GM21360 (cell line): ENCODE results near the gene SPRR2G.
"Not testable (repeated sequence)": the region's sequence is repeated elsewhere in the genome, so short reads cannot be mapped to it uniquely, and the experiment has no call there.

Source experiments
- ATAC-seq: cut with Tn5 transposase; IDR thresholded peaks from one replicate; pipeline ENCODE4 v1.9.1; 2021; ENCODE audit warnings: mild to moderate bottlenecking, moderate library complexity; ENCODE audit not compliant: unreplicated experiment

The SPRR2G gene

DNA sequence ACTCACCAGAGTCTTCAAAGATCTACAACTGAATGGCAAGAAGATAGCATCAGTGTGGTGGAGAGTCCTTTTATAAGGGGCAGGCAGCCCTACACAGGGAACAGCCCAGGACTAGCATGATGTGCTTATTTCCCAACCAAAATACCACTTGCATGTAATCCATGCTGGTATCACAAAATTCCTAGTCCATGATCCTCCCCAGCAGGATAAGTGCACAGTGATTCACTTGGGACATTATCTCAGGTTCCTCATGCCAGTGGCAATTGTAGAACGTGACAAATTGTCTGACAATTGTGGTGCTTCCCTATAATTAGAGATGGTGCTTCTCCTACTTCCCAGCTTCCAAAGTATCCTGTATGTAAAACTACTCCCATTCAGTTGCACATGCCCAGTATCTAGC, at the start of gene SPRR2G:
Gene SPRR2G (minus strand): TSS at position 45 of the 400 bp plus-strand sequence. CDS start 780 bp downstream, outside the sequence.
- ATAC-seq: no peak

DNA sequence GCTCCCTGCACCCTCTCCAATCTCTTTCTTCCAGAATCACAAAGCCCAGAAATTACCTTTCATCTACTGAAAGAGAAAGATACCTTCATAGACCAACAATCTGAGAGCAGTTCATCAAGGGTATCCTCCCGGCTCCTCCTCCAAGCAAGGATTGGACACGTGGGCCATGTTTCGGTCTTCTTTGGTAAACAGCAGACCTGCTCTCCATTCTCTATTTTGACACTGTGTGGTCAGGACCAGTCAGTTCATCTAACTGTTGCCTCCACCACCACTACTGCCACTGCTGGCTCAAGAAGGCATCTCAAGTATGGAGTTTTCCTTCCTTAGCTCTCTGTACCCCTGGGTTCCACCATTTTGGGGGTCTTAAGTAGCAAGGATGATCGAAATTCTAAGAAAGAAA, 44.5 kb upstream of the SPRR2G start:
- no peak for ATAC-seq

DNA sequence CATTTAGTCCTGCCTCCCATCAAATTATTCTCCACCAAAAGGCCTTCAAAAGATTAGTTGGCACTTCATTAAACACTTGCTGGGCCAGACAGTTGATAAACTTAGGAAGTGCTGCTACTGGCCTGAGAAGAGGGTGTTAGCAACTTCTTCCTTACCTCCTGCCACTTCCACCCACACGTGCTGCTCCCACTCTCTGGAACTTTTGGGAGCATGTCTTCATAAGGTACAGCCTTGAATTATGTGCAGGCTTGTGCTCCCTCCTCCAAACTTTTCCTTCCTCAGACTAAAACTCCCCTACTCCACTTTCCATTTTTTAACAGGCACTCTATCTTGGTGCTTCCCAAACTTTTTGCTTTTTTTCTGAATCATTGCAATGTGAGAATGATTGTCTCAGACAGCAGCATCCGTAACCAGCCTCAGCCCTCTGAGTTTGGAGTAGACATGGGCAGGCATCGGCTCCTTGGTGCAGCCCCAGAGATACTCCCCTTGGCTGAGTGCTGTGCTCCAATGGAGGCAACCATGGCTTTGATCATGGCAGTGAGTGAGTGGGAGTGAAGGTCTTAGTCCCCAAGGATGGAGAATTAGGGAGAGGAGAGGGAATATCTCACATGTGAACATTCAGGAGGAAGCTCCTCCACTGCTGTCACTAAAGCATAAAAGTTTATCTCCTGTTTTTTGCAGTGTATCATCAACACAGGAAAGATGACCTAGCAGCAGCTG, 43.8 kb upstream of the SPRR2G start:
- no peak for ATAC-seq

GRCh38 chr1:153192697-153193096, 42.0 kb upstream of the SPRR2G start:
- ATAC-seq: no peak

- ATAC-seq: no peak
Measured at GRCh38 chr1:153190373-153190772, 39.7 kb upstream of the SPRR2G start.

DNA sequence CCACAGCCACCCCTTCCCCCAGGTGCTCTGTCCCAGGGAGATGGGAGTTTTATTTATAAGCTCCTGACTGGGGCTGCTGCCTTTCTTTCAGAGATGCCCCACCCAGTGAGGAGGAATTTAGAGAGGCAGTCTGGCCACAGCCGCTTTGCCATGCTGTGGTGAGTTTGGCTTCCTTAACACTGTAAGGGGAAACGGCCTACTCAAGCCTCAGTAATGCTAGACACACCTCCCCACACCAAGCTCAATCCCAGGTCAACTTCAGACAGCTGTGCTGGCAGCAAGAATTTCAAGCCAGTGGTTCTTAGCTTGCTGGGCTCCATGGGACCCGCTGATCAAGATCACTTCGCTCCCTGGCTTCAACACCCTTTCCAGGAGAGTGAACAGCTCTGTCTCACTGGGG, 37.6 kb upstream of the SPRR2G start:
- ATAC-seq: not testable (repeated sequence)

DNA sequence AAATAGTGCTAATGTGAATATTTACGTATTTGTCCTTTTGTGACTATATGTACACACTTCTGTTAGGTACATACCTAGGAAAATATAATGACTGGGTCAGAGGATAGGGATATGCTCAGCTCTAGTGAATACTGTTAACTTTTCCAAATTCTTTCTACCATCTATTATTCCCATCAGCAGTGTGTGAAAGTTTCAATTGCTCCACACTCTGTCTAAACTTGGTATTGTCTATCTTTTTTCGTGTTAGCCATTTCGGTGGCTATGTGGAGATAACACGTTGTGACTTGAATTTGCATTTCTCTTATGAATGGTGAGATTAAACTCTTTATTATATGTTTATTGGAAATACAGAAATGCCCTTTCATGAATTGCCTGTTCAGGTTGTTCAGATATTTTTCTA, 29.9 kb upstream of the SPRR2G start:
- no peak for ATAC-seq

GRCh38 chr1:153178922-153179321, 28.2 kb upstream of the SPRR2G start:
- ATAC-seq: no peak

DNA sequence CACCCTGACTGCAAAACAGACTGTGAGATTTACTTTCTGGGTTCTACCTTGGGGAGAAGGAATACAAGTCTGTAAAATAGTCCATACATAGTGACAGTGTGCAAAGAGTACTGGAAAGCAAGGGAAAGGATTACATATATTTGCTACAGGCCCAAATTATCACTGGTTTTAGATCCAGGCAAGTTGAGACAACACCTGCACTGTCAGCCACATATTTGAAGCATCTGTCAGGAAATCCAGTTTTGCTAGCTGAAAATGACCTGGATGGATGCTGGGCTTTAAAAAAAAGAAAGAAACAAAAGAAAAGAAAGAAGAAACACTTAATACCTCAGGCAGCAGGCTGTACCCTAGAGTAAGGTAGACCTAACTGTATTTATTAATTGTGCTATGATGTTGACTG, 23.9 kb upstream of the SPRR2G start:
- ATAC-seq: no peak

DNA sequence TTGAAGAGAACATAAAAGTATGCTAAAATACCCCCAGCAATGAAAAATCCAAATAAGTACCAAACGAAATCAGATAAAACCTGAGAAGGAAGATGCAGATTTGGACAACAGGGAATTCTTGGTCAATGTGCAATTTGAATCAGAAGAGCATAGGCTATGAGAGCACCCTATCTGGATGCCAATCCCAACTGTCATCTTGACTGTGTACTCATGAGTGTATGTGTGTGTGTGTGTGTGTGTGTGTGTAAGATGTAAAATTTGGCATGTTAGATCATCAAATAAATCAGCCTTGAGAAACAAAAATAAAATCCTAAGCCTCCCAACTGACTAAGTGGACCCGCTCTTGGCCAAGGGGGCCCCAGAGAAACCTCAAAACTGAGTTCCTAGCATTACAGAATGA, 18.0 kb upstream of the SPRR2G start:
- no peak for ATAC-seq

DNA sequence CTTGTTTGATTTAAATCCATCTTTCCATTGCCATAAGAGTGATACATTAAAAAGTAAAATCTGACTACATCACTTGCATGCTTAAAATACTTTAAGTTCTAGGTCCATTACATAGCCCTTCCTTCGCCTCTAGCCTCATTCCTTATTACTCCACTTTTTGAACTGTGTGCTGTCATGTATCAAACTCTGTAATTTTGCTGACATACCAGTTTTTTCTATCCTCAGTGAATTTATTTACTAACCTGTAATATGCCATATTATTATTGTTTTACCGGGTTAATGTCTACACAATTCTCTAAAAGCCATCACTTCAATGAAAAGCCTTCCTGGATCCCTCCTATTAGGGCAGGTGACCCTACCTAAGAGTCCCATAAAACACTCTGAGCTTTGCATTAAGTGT, 4.9 kb upstream of the SPRR2G start:
- no peak for ATAC-seq

DNA sequence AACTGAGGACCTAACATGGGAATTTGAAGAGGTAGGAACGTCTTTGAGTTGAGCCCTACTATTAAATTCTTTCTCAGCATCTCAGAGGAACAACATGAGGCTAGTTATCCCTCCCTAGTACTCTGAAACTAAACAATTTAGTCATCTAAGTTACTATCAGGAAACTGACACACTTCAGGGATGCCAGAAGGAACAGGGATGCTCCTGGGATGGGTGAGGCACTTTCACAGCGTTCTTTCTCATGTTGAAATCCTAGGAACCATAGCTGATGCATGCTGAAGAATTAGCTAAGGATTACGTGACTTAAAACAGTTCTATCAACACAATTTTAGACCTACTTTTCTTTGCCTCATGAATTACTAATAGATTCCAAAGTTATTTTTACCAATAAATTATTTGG, 1.8 kb upstream of the SPRR2G start:
- no peak for ATAC-seq

GRCh38 chr1:153141377-153141776, 9.3 kb downstream of the SPRR2G start:
- ATAC-seq: no peak

GRCh38 chr1:153140484-153140883, 10.2 kb downstream of the SPRR2G start:
- ATAC-seq: no peak

GRCh38 chr1:153133743-153134142, 16.9 kb downstream of the SPRR2G start:
- no peak for ATAC-seq

DNA sequence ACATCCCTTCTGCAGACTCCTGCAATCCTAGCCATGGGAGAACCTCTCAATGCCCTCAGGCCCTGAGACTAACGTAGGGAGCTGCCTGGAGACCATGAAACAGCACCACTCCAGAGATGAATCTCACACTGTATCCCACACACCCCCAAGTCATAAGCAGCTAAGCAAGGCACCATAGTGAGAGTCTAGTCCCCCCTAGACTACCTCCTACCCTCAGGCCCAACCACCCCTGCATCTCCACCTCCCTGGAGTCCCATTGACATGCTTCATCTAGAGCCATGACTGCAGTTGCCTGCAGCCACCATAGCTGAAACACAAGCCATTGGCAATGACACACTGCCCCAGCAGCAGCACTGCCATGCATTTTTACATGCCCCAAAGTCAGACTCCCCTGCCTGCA, 17.4 kb downstream of the SPRR2G start:
- no peak for ATAC-seq

DNA sequence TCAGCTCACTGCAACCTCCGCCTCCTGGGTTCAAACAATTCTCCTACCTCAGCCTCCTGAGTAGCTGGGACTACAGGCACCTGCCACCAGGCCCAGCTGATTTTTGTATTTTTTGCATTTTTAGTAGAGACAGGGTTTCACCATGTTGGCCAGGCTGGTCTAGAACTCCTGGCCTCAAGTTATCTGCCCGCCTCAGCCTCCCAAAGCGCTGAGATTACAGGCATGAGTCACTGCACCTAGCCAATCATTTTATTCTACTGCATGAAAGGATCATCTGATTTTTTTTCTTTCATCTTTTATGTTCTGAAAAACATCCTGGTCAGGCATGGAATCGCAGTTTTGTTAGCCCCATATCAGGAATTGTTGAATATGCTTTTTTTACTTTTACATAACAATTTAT, 22.0 kb downstream of the SPRR2G start:
- ATAC-seq: not testable (repeated sequence)

GRCh38 chr1:153127296-153127695, 23.4 kb downstream of the SPRR2G start:
- no peak for ATAC-seq

DNA sequence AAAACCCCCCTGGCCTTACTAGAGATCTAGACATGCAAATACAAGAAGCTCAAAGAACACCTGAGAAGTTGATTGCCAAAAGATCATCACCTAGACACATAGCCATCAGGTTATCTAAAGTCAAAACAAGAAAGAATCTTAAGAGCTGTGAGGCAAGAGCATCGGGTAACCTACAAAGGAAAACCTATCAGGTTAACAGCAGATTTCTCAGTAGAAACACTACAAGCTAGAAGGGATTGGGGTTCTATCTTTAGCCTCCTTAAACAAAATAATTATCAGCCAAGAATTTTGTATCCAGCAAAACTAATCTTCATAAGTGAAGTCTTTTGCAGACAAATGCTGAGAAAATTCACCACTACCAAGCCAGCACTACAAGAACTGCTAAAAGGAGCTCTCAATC, 25.2 kb downstream of the SPRR2G start:
- ATAC-seq: no peak

GRCh38 chr1:153123793-153124192, 26.9 kb downstream of the SPRR2G start:
- not testable (repeated sequence) for ATAC-seq

DNA sequence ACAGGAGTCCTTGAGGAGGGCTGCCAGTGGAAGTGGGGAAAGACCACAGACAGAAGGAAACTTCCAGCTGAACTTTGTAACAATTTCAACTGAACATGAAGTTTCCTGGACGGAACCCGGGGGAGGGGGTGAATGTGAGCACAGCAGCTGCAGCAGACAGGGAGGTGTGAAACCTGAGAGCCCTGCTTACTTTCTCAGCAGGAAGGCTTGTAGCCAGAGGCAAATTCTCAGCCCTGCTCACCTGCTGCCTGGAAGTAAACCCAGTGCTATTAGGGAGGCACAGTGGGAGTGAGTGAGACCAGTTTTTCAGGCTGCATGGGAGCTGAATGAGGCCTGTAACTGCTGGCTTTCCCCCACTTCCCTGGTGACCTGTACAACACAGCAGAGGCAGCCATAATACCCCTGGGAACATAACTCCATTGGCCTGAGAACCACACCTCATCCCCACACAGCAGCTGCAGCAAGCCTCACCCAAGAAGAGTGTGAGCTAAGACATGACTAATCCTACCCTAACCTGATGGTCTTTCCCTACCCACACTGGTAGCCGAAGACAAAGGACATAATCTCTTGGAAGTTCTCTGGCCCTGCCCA, 27.8 kb downstream of the SPRR2G start:
- ATAC-seq: no peak

- no peak for ATAC-seq
Measured at GRCh38 chr1:153120945-153121344, 29.7 kb downstream of the SPRR2G start.

DNA sequence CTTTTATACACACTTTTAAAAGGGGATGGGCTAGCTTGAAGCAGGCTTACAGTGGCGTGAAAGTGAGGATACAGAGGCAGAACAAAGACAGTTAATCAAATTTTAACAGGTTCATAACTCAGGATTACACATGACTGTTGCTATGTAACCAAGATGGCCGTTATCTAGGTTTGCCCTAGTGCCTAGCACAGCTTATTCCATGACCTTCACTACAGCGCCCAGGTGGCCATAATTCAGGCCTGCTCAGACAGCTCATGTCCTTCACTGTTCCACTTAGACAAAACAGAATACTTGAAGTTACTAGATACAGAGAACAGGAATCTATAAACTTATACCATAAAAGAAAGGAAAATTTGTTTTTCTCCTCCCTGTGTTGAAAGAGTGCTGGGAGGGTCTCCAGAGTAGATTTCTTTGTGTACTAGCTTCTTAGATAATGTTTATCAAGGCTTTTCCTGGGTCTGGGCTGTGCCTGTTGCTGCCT, 31.2 kb downstream of the SPRR2G start:
- ATAC-seq: no peak
